Cardiac fibroblast (primary cell): ENCODE measurements around the gene SFMBT2.

Experiments used
- DNase-seq, 2 donors: peaks; one replicate each; pipeline versions ENCODE4 v3.0.0 to v3.0.0-alpha.2; 2010; ENCODE audit warnings: low read depth in 2 of 2
- H3K4me3 ChIP-seq, 2 donors: replicated peaks in 1 of 2; 1 replicate in 1 of 2; 2 replicates in 1 of 2; pipeline ENCODE4 v1.5.1; 2011; ENCODE audit warnings: low read depth in 2 of 2, low read length in 2 of 2, mild to moderate bottlenecking in 2 of 2, moderate library complexity in 1 of 2
- TF ChIP-seq, protein P1 (sequence below): IDR thresholded peaks from one replicate; pipeline ENCODE4 v1.5.1; 2011; ENCODE audit warnings: low read depth, mild to moderate bottlenecking, low read length, inconsistent platforms

Gene SFMBT2

DNA sequence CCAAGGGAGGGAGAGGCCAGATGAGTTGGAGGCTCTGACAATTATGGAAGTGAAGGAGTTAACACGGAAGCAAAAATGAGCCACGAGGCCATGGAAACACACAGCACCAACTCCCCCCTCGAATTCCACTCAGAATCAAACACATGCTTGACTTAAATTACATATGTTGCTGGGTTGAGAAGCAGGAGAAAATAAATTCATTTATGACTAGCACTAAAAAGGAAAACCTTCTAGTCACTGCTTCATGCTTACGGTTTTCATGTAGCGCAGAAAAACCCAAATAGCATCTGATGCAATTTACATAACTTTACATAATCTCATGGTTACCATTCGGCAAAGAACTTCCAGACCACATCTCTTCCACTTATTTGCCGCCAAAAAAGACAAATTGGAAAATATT is 51.5 kb downstream of the SFMBT2 start:
- H3K4me3 ChIP-seq = no peak overlapping the region
- TF ChIP-seq, protein P1, sequence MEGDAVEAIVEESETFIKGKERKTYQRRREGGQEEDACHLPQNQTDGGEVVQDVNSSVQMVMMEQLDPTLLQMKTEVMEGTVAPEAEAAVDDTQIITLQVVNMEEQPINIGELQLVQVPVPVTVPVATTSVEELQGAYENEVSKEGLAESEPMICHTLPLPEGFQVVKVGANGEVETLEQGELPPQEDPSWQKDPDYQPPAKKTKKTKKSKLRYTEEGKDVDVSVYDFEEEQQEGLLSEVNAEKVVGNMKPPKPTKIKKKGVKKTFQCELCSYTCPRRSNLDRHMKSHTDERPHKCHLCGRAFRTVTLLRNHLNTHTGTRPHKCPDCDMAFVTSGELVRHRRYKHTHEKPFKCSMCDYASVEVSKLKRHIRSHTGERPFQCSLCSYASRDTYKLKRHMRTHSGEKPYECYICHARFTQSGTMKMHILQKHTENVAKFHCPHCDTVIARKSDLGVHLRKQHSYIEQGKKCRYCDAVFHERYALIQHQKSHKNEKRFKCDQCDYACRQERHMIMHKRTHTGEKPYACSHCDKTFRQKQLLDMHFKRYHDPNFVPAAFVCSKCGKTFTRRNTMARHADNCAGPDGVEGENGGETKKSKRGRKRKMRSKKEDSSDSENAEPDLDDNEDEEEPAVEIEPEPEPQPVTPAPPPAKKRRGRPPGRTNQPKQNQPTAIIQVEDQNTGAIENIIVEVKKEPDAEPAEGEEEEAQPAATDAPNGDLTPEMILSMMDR = no peak
- no peak for DNase-seq

DNA sequence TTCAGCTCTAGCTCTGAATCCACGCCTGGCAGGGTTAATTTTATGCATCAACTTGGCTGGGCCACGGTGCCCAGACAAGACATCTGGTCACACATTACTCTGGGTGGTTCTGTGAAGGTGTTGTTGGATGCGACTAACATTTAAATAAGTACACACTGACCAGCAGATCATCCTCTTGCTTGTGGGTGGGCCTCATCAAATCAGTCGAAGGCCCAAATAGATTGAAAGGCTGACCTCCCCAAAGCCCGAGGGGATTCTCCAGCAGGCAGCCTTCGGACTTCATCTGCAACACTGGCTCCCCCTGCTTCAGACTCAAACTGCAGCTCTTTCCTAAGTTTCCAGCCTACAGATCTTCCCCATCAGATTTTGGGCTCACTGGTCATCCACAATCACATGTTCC is 53.6 kb downstream of the SFMBT2 start:
- DNase-seq = no peak
- TF ChIP-seq, protein P1 = no peak
- no peak overlapping the region for H3K4me3 ChIP-seq

DNA sequence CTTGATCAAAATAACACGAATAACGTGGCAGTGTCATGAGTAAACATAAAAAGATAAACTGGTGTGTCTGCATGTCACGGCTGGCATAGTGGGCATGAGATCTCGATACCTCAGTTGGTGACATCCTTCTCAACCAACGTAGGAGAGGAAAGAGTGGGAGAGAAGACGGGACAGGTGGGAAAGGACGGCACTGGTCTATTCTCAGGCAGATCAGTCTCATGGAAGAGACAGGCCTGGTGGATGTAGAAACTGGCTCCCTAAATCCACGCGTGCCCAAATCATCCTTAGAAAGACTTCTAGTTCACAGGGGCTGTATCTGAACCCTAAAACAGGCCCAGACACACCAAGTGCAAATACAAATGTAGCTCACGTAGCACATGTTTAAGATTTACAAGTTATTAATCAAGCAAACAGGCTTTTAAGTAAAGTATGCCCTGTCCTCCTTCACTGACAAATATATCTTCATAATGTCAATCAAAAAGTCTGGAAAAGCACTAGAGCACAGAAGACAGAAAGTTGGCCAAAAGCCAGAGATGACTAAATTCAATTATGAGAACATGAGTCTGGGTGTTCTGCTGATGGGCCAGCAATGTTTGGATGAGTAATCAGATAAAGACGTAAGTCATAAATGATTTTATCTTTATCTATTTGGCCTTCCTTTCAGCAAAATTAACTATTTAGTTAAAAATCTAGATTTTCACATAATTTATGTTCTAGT is 56.3 kb downstream of the SFMBT2 start:
- TF ChIP-seq, protein P1 = no peak
- peak; percentile 14 to 20 for DNase-seq
- no peak overlapping the region for H3K4me3 ChIP-seq

DNA sequence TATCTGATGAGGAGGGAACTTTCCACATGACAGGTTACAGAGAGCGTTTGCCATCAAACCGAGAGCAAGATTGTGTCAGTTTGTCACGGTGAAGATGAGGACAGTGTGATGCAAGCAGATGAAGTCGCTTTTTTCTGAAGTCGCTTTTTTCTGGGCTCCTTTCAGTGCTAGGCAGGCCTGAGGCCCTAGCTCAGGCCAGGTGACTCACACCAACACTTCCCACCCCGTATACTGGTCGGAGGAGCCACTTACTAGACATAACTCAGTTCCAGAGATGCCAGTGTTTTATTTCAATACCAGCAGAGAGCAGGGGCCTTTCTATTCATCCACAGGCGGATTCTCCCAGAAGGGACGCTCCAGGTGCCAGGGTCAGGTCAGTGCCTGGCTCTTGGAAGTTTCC is 58.9 kb downstream of the SFMBT2 start:
- H3K4me3 ChIP-seq = no peak overlapping the region
- DNase-seq = no peak
- TF ChIP-seq, protein P1 = no peak

DNA sequence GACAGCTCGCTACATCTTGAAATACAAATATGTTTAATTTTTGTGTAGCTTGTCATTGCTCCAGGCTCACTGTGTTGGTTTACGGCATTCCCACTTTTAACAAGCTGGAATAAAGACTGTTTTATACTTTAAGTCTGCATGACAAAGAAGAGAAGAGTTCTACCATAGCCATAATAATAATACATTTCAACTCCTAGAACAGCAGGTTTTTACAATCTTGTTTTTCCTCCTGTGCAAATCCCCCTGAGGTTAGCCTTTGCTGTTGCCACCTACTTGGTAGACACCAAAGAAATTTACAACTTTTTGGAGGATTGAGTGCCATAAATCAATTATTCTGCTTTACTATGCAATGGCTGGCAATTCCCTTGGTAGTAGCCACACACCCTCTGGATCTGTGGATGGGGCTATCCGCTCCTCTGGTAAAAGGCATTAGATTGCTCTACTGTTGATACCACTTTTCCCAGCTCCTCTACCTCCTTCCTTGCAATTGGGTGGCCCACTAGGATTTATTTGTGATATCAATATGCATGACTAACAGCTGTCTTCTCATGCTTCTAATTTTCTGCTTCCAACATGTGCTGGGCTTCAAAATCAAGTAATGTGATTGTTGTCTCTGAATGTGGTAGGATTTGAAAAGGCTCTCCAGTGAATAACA is 60.2 kb downstream of the SFMBT2 start:
- TF ChIP-seq, protein P1 = no peak

DNA sequence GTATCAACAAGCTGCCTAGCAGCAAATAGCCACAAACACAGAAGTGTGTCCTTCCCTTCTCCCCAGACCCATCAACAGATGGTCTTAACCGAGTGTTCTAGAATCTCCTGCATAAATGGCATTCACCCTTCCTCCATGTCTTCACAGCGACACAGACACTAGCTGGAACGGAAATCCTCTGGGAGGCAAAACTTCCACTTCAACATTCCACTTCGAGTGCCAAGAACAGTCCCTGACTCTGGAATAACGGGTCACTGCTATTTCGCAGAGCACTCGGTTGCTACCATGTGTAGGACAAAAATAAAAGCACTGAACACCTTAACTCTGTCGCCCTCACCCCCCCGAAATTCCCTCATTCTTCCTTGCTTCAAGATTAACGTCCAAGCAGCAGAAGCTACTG is 65.1 kb downstream of the SFMBT2 start:
- TF ChIP-seq, protein P1 = no peak
- H3K4me3 ChIP-seq = no peak overlapping the region
- DNase-seq = no peak

More for the DNA sequence above, 60.2 kb downstream of the SFMBT2 start:
- no peak overlapping the region for H3K4me3 ChIP-seq
- no peak for DNase-seq
